ENCODE results near the gene DHRS3.
"Not testable (repeated sequence)": the region's sequence is repeated elsewhere in the genome, so short reads cannot be mapped to it uniquely, and the experiment has no call there.

DHRS3 gene

GRCh38 chr1:12525311-12526181 lies 92.5 kb downstream of the DHRS3 start:
- no peak overlapping the region for H3K9ac ChIP-seq (ENCODE audit: low read depth, low read length, poor library complexity)
- H3K79me1 ChIP-seq (ENCODE audit: low read depth, low read length) = no peaks in the 10 kb centered on the region
- H4K8ac ChIP-seq (ENCODE audit: low read depth, low read length) = no peak overlapping the region
- H3K4me2 ChIP-seq (ENCODE audit: insufficient read depth, low read length, poor library complexity, severe bottlenecking) = no peak overlapping the region
- no peak overlapping the region for H3K23ac ChIP-seq (ENCODE audit: low read depth, low read length, poor library complexity)
- no peaks in the 10 kb centered on the region for H3K9me3 ChIP-seq (replicated peaks in 1 of 2; ENCODE audit: control insufficient read depth in 2 of 2, insufficient read depth in 1 of 2, low read depth in 1 of 2, low read length in 2 of 2)
- peak overlapping the region; percentile 35 for H2BK5ac ChIP-seq (ENCODE audit: low read length)
- H2AK5ac ChIP-seq (ENCODE audit: low read depth, low read length) = peak overlapping the region; percentile 28
- WGBS, 2 donors (ENCODE audit: extremely low coverage in 2 of 2, insufficient read length in 2 of 2, insufficient replicate concordance in 1 of 2) = no CpG with 5 or more reads among the region's 13 CpGs
- H3K4ac ChIP-seq (ENCODE audit: low read length) = no peak overlapping the region
- peaks cover 2 to 3% of the 10 kb centered on the region in 2 donors for H3K4me1 ChIP-seq (ENCODE audit: control insufficient read depth in 2 of 2, insufficient read depth in 1 of 2, low read depth in 1 of 2, low read length in 2 of 2)
- H2AFZ ChIP-seq (ENCODE audit: low read length) = peak overlapping the region; percentile 79
- no peak overlapping the region for H3K4me3 ChIP-seq (ENCODE audit: low read length in 2 of 2)
- no peaks in the 10 kb centered on the region for H3K36me3 ChIP-seq (replicated peaks in 1 of 2; ENCODE audit: control insufficient read depth in 2 of 2, insufficient read depth in 2 of 2, low read length in 2 of 2)
- no peak overlapping the region for H2BK12ac ChIP-seq (ENCODE audit: low read length)
- peak overlapping the region; percentile 57 for H3K18ac ChIP-seq (ENCODE audit: low read length)
- DNase-seq (ENCODE audit: low spot score) = no peak
- H3K27ac ChIP-seq (replicated peaks; ENCODE audit: low read length) = no peak overlapping the region
- no peak overlapping the region for H3K14ac ChIP-seq (ENCODE audit: low read length)
- H4K91ac ChIP-seq (ENCODE audit: low read depth, low read length, poor library complexity) = no peak overlapping the region
- H2BK15ac ChIP-seq (ENCODE audit: low read length) = peak overlapping the region; percentile 81
- no peak overlapping the region for H2BK120ac ChIP-seq (ENCODE audit: low read depth, low read length)
- H3K27me3 ChIP-seq (ENCODE audit: control insufficient read depth in 3 of 3, insufficient read depth in 3 of 3, low read depth in 1 of 3, low read length in 3 of 3) = no peaks in the 10 kb centered on the region

DNA sequence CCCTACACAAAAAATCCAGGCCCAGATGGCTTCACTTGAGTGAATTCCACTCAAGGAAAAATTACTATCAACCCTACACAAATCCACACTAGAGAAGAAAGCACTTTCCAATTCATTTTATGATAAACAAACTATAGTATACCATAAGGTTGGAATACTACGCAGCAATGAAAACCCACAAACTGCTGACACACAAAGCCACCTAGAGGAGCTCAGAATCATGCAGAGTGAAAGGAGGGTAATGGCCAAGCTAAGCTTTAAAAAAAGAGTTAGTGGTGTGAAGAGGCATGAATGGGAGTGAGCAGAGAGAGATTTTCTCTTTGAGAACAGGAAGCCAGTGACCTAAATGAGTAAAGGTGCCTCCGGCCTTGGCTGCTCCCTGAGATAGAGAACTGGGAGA lies 93.7 kb downstream of the DHRS3 start:
- H2AK5ac ChIP-seq (ENCODE audit: low read depth, low read length) = no peak overlapping the region
- no peak overlapping the region for H2BK15ac ChIP-seq (ENCODE audit: low read length)
- H3K9ac ChIP-seq (ENCODE audit: low read depth, low read length, poor library complexity) = no peak overlapping the region
- H3K14ac ChIP-seq (ENCODE audit: low read length) = no peak overlapping the region
- H3K4ac ChIP-seq (ENCODE audit: low read length) = no peak overlapping the region
- peaks cover 3 to 6% of the 10 kb centered on the region in 2 donors for H3K4me1 ChIP-seq (ENCODE audit: control insufficient read depth in 2 of 2, insufficient read depth in 1 of 2, low read depth in 1 of 2, low read length in 2 of 2)
- no peaks in the 10 kb centered on the region for H3K9me3 ChIP-seq (replicated peaks in 1 of 2; ENCODE audit: control insufficient read depth in 2 of 2, insufficient read depth in 1 of 2, low read depth in 1 of 2, low read length in 2 of 2)
- H3K36me3 ChIP-seq (replicated peaks in 1 of 2; ENCODE audit: control insufficient read depth in 2 of 2, insufficient read depth in 2 of 2, low read length in 2 of 2) = no peaks in the 10 kb centered on the region
- no CpG with 5 or more reads among the region's 2 CpGs for WGBS, 2 donors (ENCODE audit: extremely low coverage in 2 of 2, insufficient read length in 2 of 2, insufficient replicate concordance in 1 of 2)
- no peak overlapping the region for H3K27ac ChIP-seq (replicated peaks; ENCODE audit: low read length)
- H3K23ac ChIP-seq (ENCODE audit: low read depth, low read length, poor library complexity) = no peak overlapping the region
- no peak overlapping the region for H2BK12ac ChIP-seq (ENCODE audit: low read length)
- H2BK5ac ChIP-seq (ENCODE audit: low read length) = no peak overlapping the region
- H4K91ac ChIP-seq (ENCODE audit: low read depth, low read length, poor library complexity) = no peak overlapping the region
- H2BK120ac ChIP-seq (ENCODE audit: low read depth, low read length) = no peak overlapping the region
- no peak for DNase-seq (ENCODE audit: low spot score)
- H3K4me3 ChIP-seq (ENCODE audit: low read length in 2 of 2) = no peak overlapping the region
- H3K4me2 ChIP-seq (ENCODE audit: insufficient read depth, low read length, poor library complexity, severe bottlenecking) = no peak overlapping the region
- no peak overlapping the region for H2AFZ ChIP-seq (ENCODE audit: low read length)
- no peak overlapping the region for H3K18ac ChIP-seq (ENCODE audit: low read length)
- no peaks in the 10 kb centered on the region for H3K27me3 ChIP-seq (ENCODE audit: control insufficient read depth in 3 of 3, insufficient read depth in 3 of 3, low read depth in 1 of 3, low read length in 3 of 3)
- H4K8ac ChIP-seq (ENCODE audit: low read depth, low read length) = no peak overlapping the region
- H3K79me1 ChIP-seq (ENCODE audit: low read depth, low read length) = no peaks in the 10 kb centered on the region

GRCh38 chr1:12522780-12523179 lies 95.2 kb downstream of the DHRS3 start:
- not testable (repeated sequence) for H3K9me3 ChIP-seq (replicated peaks in 1 of 2; ENCODE audit: control insufficient read depth in 2 of 2, insufficient read depth in 1 of 2, low read depth in 1 of 2, low read length in 2 of 2); H4K91ac ChIP-seq (ENCODE audit: low read depth, low read length, poor library complexity); H2BK15ac ChIP-seq (ENCODE audit: low read length); H3K36me3 ChIP-seq (replicated peaks in 1 of 2; ENCODE audit: control insufficient read depth in 2 of 2, insufficient read depth in 2 of 2, low read length in 2 of 2); H3K4me3 ChIP-seq (ENCODE audit: low read length in 2 of 2); H4K8ac ChIP-seq (ENCODE audit: low read depth, low read length); H3K27me3 ChIP-seq (ENCODE audit: control insufficient read depth in 3 of 3, insufficient read depth in 3 of 3, low read depth in 1 of 3, low read length in 3 of 3); H2BK5ac ChIP-seq (ENCODE audit: low read length); H3K9ac ChIP-seq (ENCODE audit: low read depth, low read length, poor library complexity); H2BK12ac ChIP-seq (ENCODE audit: low read length); H3K4me2 ChIP-seq (ENCODE audit: insufficient read depth, low read length, poor library complexity, severe bottlenecking); H3K18ac ChIP-seq (ENCODE audit: low read length); H3K4me1 ChIP-seq (ENCODE audit: control insufficient read depth in 2 of 2, insufficient read depth in 1 of 2, low read depth in 1 of 2, low read length in 2 of 2); H2BK120ac ChIP-seq (ENCODE audit: low read depth, low read length); H3K79me1 ChIP-seq (ENCODE audit: low read depth, low read length); H3K23ac ChIP-seq (ENCODE audit: low read depth, low read length, poor library complexity); H3K4ac ChIP-seq (ENCODE audit: low read length); H3K27ac ChIP-seq (replicated peaks; ENCODE audit: low read length); H3K14ac ChIP-seq (ENCODE audit: low read length); H2AFZ ChIP-seq (ENCODE audit: low read length); DNase-seq (ENCODE audit: low spot score); H2AK5ac ChIP-seq (ENCODE audit: low read depth, low read length)
- no CpG with 5 or more reads among the region's 9 CpGs for WGBS, 2 donors (ENCODE audit: extremely low coverage in 2 of 2, insufficient read length in 2 of 2, insufficient replicate concordance in 1 of 2)

DNA sequence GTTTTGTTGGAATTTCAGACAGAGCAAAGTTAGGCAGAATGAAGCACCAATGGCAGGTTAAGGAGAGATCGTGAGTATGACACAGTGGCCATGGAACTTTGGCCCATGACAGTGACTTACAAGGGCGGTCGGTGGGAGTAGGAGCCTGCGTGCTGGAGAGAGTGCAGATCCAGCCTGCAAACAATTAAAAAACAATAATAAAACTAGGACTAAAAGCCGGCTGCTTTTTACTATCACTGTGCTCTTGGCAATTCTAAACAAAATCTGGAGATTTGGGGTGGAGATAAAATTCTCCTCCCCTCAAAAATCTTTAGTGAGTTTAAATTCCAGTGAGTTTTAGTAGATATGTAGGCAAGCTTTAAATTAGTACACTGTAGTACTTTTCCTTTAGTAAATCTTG lies 96.9 kb downstream of the DHRS3 start:
- Histone ChIP-seq H3K4me3 (ENCODE audit: low read length in 2 of 2) (no peak overlapping the region), H3K36me3 (replicated peaks in 1 of 2; ENCODE audit: control insufficient read depth in 2 of 2, insufficient read depth in 2 of 2, low read length in 2 of 2) (no peaks in the 10 kb centered on the region), H4K91ac (ENCODE audit: low read depth, low read length, poor library complexity) (no peak overlapping the region), H2AK5ac (ENCODE audit: low read depth, low read length) (no peak overlapping the region), H3K4me1 (ENCODE audit: control insufficient read depth in 2 of 2, insufficient read depth in 1 of 2, low read depth in 1 of 2, low read length in 2 of 2) (peaks cover 3 to 8% of the 10 kb centered on the region in 2 donors), H3K23ac (ENCODE audit: low read depth, low read length, poor library complexity) (no peak overlapping the region), H3K9me3 (replicated peaks in 1 of 2; ENCODE audit: control insufficient read depth in 2 of 2, insufficient read depth in 1 of 2, low read depth in 1 of 2, low read length in 2 of 2) (no peaks in the 10 kb centered on the region), H2BK12ac (ENCODE audit: low read length) (no peak overlapping the region), H4K8ac (ENCODE audit: low read depth, low read length) (no peak overlapping the region), H3K14ac (ENCODE audit: low read length) (no peak overlapping the region), H3K4ac (ENCODE audit: low read length) (no peak overlapping the region), H3K27me3 (ENCODE audit: control insufficient read depth in 3 of 3, insufficient read depth in 3 of 3, low read depth in 1 of 3, low read length in 3 of 3) (no peaks in the 10 kb centered on the region), H3K18ac (ENCODE audit: low read length) (no peak overlapping the region), H2BK120ac (ENCODE audit: low read depth, low read length) (no peak overlapping the region), H3K79me1 (ENCODE audit: low read depth, low read length) (no peaks in the 10 kb centered on the region), H3K27ac (replicated peaks; ENCODE audit: low read length) (no peak overlapping the region), H3K9ac (ENCODE audit: low read depth, low read length, poor library complexity) (no peak overlapping the region), H2AFZ (ENCODE audit: low read length) (no peak overlapping the region), H2BK15ac (ENCODE audit: low read length) (no peak overlapping the region), H2BK5ac (ENCODE audit: low read length) (no peak overlapping the region), H3K4me2 (ENCODE audit: insufficient read depth, low read length, poor library complexity, severe bottlenecking) (no peak overlapping the region)
- no peak for DNase-seq (ENCODE audit: low spot score)
- no CpG with 5 or more reads among the region's 5 CpGs for WGBS, 2 donors (ENCODE audit: extremely low coverage in 2 of 2, insufficient read length in 2 of 2, insufficient replicate concordance in 1 of 2)

Data from neuronal stem cell (in vitro differentiated cells).